Kidney tubule cell (primary cell): Measurements from ENCODE around the gene FKBP11.
"Not testable (repeated sequence)": the region's sequence is repeated elsewhere in the genome, so short reads cannot be mapped to it uniquely, and the experiment has no call there.

Experiments
- DNase-seq: peaks from one replicate; pipeline ENCODE4 v3.0.0-alpha.2; 2018; ENCODE audit warnings: low spot score

The FKBP11 gene

GRCh38 chr12:48907245-48907644 lies 18.0 kb downstream of the FKBP11 start:
- DNase-seq, result peak; percentile 15

- peak; percentile 81 for DNase-seq
Observed at GRCh38 chr12:48903982-48904411, 21.3 kb downstream of the FKBP11 start.

DNA sequence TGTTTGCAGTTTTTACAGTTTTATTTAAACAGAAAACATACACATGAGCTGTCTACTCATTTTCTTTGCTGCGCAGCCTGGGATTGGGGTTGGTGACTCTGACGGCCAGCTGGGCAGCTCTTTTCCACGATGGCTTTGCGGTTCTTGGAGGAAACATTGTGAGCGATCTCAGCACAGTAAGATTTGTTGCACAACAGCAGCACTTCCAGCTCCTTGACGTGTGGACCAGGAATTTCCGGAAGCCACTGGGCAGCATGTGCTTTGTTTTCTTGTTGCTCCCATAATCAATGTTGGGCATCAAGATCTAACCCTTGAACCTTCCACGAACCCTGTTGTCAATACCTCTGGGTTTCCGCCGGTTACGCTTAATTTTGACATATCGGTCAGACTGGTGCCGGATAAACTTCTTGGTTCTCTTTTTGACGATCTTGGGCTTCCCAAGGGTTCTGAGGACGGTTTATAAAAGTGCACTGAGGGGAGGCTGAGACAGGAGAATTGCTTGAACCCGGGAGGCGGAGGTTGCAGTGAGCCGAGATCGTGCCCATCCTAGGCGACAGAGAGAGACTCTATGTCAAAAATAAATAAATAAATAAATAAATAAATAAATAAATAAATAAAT lies 21.8 kb downstream of the FKBP11 start:
- no peak for DNase-seq

- peak; percentile 49 for DNase-seq
Observed at GRCh38 chr12:48901278-48901677, 24.0 kb downstream of the FKBP11 start.

- DNase-seq, result no peak
Observed at GRCh38 chr12:48899651-48900050, 25.6 kb downstream of the FKBP11 start.

GRCh38 chr12:48894271-48894670 lies 31.0 kb downstream of the FKBP11 start:
- DNase-seq, result no peak

- peak; percentile 76 for DNase-seq
Observed at GRCh38 chr12:48890657-48891418, 34.5 kb downstream of the FKBP11 start.

DNA sequence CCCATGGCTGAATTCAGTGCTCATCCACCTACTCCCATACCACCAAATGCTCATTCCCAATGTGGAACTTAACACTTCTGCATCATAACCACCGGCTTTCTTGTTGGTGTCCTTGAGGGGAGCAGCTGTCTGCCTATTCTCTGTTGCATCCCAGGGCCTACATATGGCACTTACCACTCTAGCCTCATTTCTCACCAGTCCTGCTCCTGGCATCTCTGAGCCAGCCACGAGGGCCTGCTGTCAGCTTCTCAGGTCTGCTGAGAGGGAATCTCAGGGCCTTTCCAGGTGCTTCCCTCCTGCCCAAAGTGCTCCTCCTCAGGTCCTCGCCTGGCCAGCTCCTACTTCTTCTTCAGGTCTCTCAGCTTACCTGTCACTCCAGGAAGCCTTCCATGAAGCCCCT lies 35.6 kb downstream of the FKBP11 start:
- DNase-seq, result no peak

DNA sequence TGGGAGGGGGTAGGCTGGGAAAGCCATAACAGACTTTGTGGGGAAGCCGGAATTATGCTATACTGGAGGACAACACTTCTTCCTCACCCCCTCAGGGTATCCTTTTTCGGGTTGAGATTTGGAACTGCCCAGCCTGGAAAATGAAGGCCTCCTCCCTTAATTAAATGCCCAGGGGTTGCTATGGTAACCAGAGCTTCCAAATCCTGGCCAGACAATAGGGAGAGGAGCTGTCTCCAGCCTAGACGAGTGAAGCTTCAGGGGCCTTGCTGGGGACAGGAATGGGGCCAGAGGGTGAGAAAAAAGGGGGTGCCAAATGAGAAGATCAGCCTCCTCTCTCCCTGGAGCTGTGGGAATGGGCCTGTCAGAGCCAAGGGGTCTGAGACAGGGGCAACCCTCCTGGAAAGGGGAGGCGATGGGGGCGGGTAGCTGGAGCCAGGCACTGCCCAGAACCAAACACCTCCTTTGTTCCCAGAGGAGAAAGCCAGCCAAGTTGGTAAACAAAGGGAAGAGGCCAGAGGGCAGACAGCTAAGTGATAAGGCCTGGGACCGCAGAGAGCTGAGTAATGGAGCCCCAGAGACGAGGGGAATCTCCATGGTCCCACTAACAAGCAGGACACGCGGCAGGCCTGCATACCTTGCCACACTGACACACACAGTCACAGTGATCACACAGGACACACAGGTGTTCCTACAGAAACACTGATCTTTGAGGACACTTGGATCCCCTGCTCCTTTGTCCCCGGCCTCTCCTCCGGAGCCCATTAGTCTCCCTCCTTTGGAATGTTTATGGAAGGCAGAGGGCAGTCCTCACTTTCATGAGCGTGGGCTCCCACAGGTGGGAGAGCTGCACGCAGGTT lies 41.8 kb downstream of the FKBP11 start:
- no peak for DNase-seq

- DNase-seq, result no peak
Observed at GRCh38 chr12:48882972-48883304, 42.4 kb downstream of the FKBP11 start.

GRCh38 chr12:48882315-48882687 lies 43.0 kb downstream of the FKBP11 start:
- DNase-seq, result peak; percentile 68

GRCh38 chr12:48881686-48882314 lies 43.5 kb downstream of the FKBP11 start:
- DNase-seq, result no peak

GRCh38 chr12:48880647-48881046 lies 44.6 kb downstream of the FKBP11 start:
- no peak for DNase-seq

- DNase-seq, result no peak
Observed at GRCh38 chr12:48878548-48878947, 46.7 kb downstream of the FKBP11 start.

DNA sequence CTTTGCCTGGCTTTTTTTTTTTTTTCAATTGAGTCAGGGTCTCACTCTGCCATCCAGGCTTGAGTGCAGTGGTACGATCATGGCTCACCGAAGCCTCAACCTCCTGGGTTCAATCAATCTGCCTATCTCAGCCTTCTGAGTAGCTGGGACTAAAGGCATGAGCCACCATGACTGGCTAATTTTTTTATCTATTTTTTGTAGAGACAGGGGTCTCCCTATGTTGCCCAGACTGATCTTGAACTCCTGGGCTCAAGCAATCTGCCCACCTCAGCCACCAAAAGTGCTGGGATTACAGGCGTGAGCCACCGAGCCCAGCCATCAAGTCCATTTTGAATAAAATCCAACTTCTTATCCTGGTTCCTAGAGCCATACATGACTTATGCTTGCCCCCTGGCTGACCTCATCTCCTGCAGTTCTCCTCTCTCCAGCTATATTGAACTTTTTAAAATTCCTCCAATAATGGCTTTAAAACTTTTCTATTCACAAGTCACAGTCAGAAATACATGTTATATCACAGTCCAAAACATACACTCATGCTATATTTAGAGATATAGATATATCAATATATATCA lies 49.3 kb downstream of the FKBP11 start:
- no peak for DNase-seq

- not testable (repeated sequence) for DNase-seq
Observed at GRCh38 chr12:48873534-48873933, 51.8 kb downstream of the FKBP11 start.

DNA sequence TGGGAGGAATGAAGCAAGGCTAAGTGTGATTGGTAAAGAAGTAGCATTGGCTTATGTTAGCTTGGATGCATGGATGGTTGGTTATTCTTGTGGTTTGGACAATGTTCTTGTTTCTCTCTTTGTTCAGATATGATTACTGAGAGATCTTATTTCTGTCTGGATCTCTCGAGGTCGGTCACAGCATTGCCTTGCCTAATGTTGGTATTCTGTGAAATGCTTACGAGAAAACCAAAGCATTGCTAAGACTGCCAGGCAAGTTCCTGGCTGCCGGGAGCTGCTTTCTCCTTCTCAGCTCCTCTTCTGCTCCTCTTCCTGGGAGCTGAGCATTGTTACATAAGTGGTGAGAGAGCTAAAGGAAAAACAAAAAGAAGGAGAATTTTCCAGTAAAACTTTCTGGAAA lies 52.2 kb downstream of the FKBP11 start:
- DNase-seq, result no peak
